ENCODE measurements around the gene OR13C8.

The OR13C8 gene

DNA sequence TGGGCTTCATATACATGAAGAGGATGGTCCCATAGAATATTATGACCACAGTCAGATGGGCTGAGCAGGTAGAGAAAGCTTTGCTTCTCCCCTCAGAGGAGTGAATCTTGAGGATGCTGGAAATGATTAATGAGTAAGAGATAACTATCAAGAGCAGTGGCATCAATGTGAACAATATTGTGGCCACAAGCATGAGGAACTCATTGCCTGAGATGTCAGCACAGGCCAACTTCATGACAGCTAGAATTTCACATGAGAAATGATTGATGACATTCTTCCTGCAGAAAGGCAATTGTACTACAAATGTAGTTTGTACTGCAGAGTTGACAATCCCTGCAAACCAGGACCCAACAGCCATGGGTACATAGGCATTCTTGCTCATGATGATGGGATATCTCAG lies 48.5 kb downstream of the OR13C8 start:
- no peak for DNase-seq

DNA sequence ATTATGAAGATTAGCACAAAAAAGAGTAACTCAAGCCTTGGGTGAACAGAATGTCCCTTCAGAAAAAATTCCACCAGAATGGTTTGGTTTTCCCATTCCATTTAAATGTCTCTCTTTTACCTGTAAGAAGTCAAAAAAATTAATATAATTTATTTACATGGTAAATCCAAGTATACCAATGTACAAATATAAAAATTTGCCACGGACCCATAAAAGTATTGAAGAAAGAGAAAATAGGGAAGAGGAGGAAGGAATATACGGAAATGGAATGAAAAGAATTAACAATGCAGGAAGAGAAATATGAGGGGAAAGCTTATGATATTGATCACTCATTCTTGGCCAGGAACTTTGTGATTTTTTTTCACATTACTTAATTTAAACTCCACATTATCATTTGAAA lies 49.1 kb downstream of the OR13C8 start, which contains the start of gene OR13C9:
Gene OR13C9 (minus strand): TSS at position 101 of the 400 bp plus-strand sequence. CDS start 0 bp downstream, at position 101.
- no peak for DNase-seq

Data from DMS 273 treated with DMSO at 0.1 percent for 48 hours (cell line).